Calu3 (cell line): ENCODE data around the gene EREG. TPM values are rescaled to one million over a fixed set of nuclear protein-coding genes. Genes with fewer than 3 reads are reported as not detected.
A peak's percentile ranks its signal among the peaks of the same experiment; 100 is the strongest.

Experiments used
- BruUV-seq: library from RNA; stranded (reverse); fragments of 400-500 nt; replicated peaks from 2 replicates; lab custom pipeline; 2021; lab: Mats Ljungman, UMichigan
- CTCF ChIA-PET: fragments of 300-600 bp; sonication (Branson Sonifier 250); formaldehyde crosslinking; loops from one replicate; lab custom pipeline; 2022; ENCODE audit warnings: antibody characterized with exemption; lab: Charles Lee
- DNase-seq: peaks from one replicate; pipeline ENCODE4 v3.0.0; 2022
- H3K27ac Mint-ChIP-seq: one replicate; pipeline ENCODE4 v1.8.0; 2022; ENCODE audit warnings: mixed read lengths; ENCODE audit not compliant: unreplicated experiment
- H3K27me3 Mint-ChIP-seq: one replicate; pipeline ENCODE4 v1.8.0; 2022; ENCODE audit warnings: mixed read lengths; ENCODE audit not compliant: unreplicated experiment
- H3K36me3 Mint-ChIP-seq: one replicate; pipeline ENCODE4 v1.8.0; 2022; ENCODE audit warnings: mild to moderate bottlenecking, moderate library complexity, mixed read lengths; ENCODE audit not compliant: insufficient read depth, unreplicated experiment
- H3K4me1 Mint-ChIP-seq: one replicate; pipeline ENCODE4 v1.8.0; 2022; ENCODE audit warnings: mild to moderate bottlenecking, low read depth, mixed read lengths; ENCODE audit not compliant: unreplicated experiment
- H3K4me3 Mint-ChIP-seq: one replicate; pipeline ENCODE4 v1.8.0; 2022; ENCODE audit warnings: mild to moderate bottlenecking, low read depth, moderate library complexity, mixed read lengths; ENCODE audit not compliant: unreplicated experiment
- H3K9me3 Mint-ChIP-seq: one replicate; pipeline ENCODE4 v1.8.0; 2022; ENCODE audit warnings: low read depth, mixed read lengths; ENCODE audit not compliant: unreplicated experiment
- CTCF ChIP-seq: fragments of 200-600 bp; IDR thresholded peaks from one replicate; pipeline ENCODE4 v1.8.0; 2022; ENCODE audit warnings: antibody characterized with exemption; ENCODE audit not compliant: unreplicated experiment
- intact Hi-C: fragments of 100-400 bp; cut with micrococcal nuclease; formaldehyde crosslinking; loops from one replicate; pipeline ENCODE4 v1.10.0; 2022; ENCODE audit not compliant: unreplicated experiment
- total RNA-seq: library from RNA; stranded (reverse); gene quantifications from 2 replicates; pipeline ENCODE4 v1.2.3, GENCODE V29; 2022

The EREG gene
- total RNA-seq, 1 experiment from 2014 or later: 422 TPM

DNA sequence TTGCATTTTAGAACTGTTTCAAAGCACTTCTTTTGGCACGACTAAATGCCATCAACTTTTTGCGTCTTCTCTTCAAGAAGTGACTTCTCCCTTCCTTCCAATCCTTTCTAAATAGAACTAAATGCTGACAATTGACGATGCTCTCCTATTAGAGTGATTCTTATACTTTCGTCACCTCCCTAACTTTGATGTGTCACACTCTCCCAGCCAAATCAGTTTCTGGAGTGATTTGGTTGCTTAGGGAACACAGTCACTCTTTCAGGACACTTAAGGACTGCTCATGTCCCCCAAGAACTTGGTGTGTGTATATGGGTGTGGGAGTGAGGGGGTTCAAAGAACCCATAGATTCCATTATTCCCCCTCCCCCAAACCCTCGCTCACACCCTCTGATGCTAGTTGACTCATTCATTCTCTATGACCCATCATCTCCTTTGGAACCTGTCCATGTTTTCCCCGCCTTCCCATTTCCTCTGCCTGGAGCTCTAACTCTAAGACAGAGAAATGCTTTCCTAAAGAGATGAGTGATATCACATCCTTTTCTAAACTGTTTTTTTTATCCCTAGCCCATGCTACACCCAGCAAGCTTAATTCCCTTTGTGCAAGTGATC, 53.2 kb downstream of the EREG start:
- H3K4me3 Mint-ChIP-seq: no peak overlapping the region
- peak; percentile 18 for DNase-seq
- BruUV-seq: no TSS peak
- intact Hi-C loops: no loop called here
- no peak overlapping the region for H3K27ac Mint-ChIP-seq
- CTCF ChIA-PET: no interaction called here
- H3K27me3 Mint-ChIP-seq: no peaks in the 10 kb centered on the region
- peaks cover 18% of the 10 kb centered on the region for H3K4me1 Mint-ChIP-seq
- no peak for TF ChIP-seq CTCF
- no peaks in the 10 kb centered on the region for H3K36me3 Mint-ChIP-seq
- no peaks in the 10 kb centered on the region for H3K9me3 Mint-ChIP-seq

DNA sequence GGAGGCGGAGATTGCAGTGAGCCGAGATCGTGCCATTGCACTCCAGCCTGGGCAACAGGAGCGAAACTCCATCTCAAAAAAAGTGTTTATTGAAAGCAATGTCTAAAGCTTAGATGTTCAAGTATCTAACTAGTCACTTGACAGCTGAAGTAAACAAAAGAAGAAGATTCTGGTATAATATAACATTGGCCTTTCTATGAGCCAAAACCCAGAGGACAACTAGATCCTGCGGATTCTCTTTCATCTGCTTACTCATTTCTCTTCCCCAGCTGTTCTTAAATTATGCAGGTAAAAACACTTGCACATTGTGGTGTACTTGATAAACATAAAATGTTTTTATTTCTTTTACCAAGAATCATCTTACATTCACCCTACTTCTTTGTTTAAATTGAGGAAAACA, 55.9 kb downstream of the EREG start:
- Mint-ChIP-seq H3K4me1 (peaks cover 14% of the 10 kb centered on the region), H3K36me3 (no peaks in the 10 kb centered on the region), H3K27me3 (no peaks in the 10 kb centered on the region), H3K4me3 (no peak overlapping the region), H3K9me3 (no peaks in the 10 kb centered on the region), H3K27ac (no peak overlapping the region)
- BruUV-seq: no TSS peak
- intact Hi-C loops: no loop called here
- no peak for TF ChIP-seq CTCF
- CTCF ChIA-PET: no interaction called here
- no peak for DNase-seq

- H3K4me3 Mint-ChIP-seq: no peak overlapping the region
- no TSS peak for BruUV-seq
- TF ChIP-seq CTCF: no peak
- CTCF ChIA-PET: no interaction called here
- no peaks in the 10 kb centered on the region for H3K27me3 Mint-ChIP-seq
- intact Hi-C loops: no loop called here
- no peak for DNase-seq
- peaks cover 8% of the 10 kb centered on the region for H3K4me1 Mint-ChIP-seq
- H3K9me3 Mint-ChIP-seq: no peaks in the 10 kb centered on the region
- H3K36me3 Mint-ChIP-seq: no peaks in the 10 kb centered on the region
- H3K27ac Mint-ChIP-seq: no peak overlapping the region
Observed at GRCh38 chr4:74423104-74423503, 58.2 kb downstream of the EREG start.

- Mint-ChIP-seq H3K4me1 (peaks cover 10% of the 10 kb centered on the region), H3K27ac (no peak overlapping the region), H3K27me3 (no peaks in the 10 kb centered on the region), H3K4me3 (no peak overlapping the region), H3K36me3 (no peaks in the 10 kb centered on the region), H3K9me3 (no peaks in the 10 kb centered on the region)
- no peak for TF ChIP-seq CTCF
- no peak for DNase-seq
- CTCF ChIA-PET: no interaction called here
- BruUV-seq: no TSS peak
- intact Hi-C loops: no loop called here
Observed at GRCh38 chr4:74424111-74424510, 59.2 kb downstream of the EREG start.
